ENCODE results near the gene P2RY8.
"Not testable (repeated sequence)": the region's sequence is repeated elsewhere in the genome, so short reads cannot be mapped to it uniquely, and the experiment has no call there.

The P2RY8 gene

DNA sequence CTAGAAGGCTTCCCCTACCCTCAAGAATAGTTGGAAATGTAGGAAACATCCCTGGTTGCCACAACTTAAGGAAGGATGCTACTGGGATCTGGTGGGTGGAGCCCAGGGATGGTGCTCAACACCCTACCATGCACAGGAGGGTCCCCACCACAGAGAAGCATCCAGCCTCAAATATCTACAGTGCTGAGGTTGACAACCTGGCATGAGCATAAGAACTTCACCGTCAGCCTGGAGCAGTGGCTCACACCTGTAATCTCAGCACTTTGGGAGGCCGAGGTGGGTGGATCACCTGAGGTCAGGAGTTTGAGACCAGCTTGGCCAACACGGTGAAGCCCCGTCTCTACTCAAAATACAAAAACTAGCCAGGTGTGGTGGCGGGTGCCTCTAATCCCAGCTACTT lies 60.3 kb downstream of the P2RY8 start:
- ChIA-PET CTCF (no interaction called here), POLR2A (no interaction called here)
- TF ChIP-seq, protein P1, sequence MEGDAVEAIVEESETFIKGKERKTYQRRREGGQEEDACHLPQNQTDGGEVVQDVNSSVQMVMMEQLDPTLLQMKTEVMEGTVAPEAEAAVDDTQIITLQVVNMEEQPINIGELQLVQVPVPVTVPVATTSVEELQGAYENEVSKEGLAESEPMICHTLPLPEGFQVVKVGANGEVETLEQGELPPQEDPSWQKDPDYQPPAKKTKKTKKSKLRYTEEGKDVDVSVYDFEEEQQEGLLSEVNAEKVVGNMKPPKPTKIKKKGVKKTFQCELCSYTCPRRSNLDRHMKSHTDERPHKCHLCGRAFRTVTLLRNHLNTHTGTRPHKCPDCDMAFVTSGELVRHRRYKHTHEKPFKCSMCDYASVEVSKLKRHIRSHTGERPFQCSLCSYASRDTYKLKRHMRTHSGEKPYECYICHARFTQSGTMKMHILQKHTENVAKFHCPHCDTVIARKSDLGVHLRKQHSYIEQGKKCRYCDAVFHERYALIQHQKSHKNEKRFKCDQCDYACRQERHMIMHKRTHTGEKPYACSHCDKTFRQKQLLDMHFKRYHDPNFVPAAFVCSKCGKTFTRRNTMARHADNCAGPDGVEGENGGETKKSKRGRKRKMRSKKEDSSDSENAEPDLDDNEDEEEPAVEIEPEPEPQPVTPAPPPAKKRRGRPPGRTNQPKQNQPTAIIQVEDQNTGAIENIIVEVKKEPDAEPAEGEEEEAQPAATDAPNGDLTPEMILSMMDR (IDR thresholded peaks at IDR 0.05; ENCODE audit: insufficient read depth, low read length, missing control alignments) = no peak
- no peak overlapping the region for H3K4me3 ChIP-seq (ENCODE audit: low read depth, low read length)
- DNase-seq (ENCODE audit: low read depth, low spot score) = no peak

DNA sequence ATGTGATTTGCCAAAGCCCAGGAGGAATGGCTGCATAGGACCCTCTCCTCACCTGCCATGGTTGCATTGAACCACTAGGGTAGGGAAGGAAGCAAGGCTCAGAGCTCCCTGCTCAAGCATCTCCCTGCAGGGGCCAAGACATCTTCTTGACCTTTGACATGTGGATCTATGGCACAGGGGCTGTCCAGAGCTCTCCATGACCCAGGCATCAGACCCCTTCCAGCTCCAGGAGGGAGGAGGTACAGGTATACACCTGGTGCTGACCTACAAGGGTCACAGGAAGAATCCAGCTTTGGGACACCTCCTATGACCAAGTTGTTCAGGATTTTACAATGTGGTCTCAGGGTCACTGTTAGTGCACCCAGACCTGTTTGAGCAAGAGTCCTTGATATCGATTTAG lies 61.1 kb downstream of the P2RY8 start:
- ChIA-PET POLR2A (no interaction called here), CTCF (no interaction called here)
- H3K4me3 ChIP-seq (ENCODE audit: low read depth, low read length) = no peak overlapping the region
- TF ChIP-seq, protein P1 (IDR thresholded peaks at IDR 0.05; ENCODE audit: insufficient read depth, low read length, missing control alignments) = no peak
- DNase-seq (ENCODE audit: low read depth, low spot score) = no peak

DNA sequence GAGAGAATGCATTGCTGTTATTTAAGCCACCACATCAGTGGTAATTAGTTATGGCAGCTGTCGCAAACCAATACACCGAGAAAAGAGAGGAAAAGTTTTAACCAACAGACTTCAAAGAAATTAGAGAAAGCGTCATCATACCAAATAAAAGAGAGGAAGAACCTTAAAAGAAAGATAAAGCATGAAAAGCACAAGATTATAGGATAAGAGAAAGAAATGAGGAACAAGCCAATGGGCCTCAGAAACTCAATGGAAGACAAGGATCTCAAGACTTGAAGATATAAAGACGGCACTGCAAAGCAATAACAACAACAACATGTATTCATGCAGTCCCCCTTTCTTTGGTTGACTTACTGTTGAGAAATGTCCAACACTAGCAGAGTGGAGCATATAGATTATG lies 61.5 kb downstream of the P2RY8 start:
- TF ChIP-seq, protein P1 (IDR thresholded peaks at IDR 0.05; ENCODE audit: insufficient read depth, low read length, missing control alignments) = no peak
- POLR2A ChIA-PET = no interaction called here
- no peak overlapping the region for H3K4me3 ChIP-seq (ENCODE audit: low read depth, low read length)
- DNase-seq (ENCODE audit: low read depth, low spot score) = no peak
- CTCF ChIA-PET = no interaction called here

DNA sequence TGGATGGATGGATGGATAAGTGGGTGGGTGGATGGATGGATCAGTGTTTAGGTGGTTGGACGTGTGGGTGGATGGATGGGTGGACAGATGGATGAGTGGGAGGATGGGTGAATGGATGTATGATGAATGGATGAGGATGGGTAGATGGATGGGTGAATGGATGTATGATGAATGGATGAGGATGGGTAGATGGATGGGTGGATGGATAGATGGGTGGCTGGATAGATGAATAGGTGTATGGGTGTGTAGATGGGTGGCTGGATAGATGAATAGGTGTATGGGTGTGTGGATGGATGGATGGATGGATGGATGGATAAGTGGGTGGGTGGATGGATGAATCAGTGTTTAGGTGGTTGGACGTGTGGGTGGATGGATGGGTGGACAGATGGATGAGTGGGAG lies 62.4 kb downstream of the P2RY8 start:
- H3K4me3 ChIP-seq (ENCODE audit: low read depth, low read length); POLR2A ChIA-PET; DNase-seq (ENCODE audit: low read depth, low spot score); CTCF ChIA-PET: not testable (repeated sequence)

DNA sequence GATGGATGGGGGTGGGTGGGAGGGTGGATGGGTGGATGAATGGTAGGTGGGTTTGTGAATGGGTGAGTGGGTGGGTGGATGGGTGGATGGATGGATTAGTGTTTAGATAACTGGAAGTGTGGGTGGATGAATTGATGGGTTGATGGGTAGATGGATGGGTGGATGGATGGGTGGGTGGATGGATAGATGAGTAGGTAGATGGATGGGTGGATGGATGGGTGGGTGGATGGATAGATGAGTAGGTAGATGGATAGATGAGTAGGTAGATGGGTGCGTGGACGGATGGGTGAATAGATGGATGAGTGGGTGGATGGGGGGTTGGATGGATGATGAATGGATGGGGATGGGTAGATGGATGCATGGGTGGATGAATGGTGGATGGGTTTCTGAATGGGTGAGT lies 64.0 kb downstream of the P2RY8 start:
- DNase-seq (ENCODE audit: low read depth, low spot score) = no peak
- no peak overlapping the region for H3K4me3 ChIP-seq (ENCODE audit: low read depth, low read length)
- ChIA-PET CTCF (no interaction called here), POLR2A (no interaction called here)
- TF ChIP-seq, protein P1 (IDR thresholded peaks at IDR 0.05; ENCODE audit: insufficient read depth, low read length, missing control alignments) = no peak

DNA sequence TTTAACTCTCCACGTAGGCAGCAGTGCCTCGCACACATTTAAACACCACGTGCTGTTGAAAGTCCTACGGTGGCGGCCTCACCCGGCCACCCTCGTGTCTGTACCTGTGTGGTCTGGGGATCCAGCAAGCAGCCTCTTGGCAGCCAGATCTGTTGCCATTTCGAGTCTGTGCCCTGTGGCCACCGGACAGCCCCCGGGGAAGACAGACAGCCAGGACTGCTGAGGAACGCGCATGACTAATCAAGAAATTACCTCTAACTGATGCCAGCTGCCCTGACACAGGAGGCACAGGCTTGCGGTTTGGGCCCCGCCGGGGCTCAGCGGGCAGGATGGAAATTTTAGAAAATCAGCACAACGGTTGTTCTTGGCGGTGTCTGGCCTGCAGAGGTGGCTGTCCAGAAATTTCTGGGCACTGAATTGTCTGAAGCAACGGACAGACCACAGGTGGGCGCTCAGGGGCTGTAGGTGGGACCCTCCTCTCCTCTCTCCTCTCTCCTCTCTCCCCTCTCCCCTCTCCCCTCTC lies 68.7 kb downstream of the P2RY8 start:
- TF ChIP-seq, protein P1 (IDR thresholded peaks at IDR 0.05; ENCODE audit: insufficient read depth, low read length, missing control alignments) = no peak
- POLR2A ChIA-PET = no interaction called here
- CTCF ChIA-PET = no interaction called here
- no peak overlapping the region for H3K4me3 ChIP-seq (ENCODE audit: low read depth, low read length)
- DNase-seq (ENCODE audit: low read depth, low spot score) = no peak

DNA sequence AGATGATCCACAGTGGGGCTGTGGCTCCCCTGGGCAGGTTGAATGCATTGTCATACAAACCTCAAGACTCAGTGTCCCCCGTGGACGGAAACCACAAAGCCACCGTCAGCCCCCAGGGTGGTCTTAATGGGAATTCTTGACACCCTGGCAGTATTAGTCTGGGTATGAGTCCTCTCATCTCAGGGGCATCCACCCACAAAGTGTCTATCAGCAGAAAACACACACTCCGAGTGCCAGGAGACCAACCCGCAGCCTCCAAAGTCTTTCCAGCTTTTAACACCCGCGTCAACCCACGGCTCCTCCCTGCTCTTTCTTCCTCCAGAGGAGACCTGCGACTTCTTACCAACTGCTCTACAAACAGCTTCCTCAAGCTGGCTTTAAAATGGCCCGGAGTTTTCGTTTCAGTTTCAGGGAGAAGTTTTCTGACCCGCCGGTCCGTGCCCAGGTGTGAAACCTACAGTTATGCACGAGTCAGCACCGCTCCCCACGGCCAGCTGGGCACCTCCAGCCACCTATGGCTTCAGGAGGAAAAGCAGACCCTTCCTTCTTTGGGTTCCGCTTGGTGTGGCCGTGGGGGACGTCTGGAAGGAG lies 69.9 kb downstream of the P2RY8 start:
- ChIA-PET POLR2A (no interaction called here), CTCF (no interaction called here)
- H3K4me3 ChIP-seq (ENCODE audit: low read depth, low read length) = no peak overlapping the region
- DNase-seq (ENCODE audit: low read depth, low spot score) = no peak
- TF ChIP-seq, protein P1 (IDR thresholded peaks at IDR 0.05; ENCODE audit: insufficient read depth, low read length, missing control alignments) = no peak
